ENCODE results near the gene PSEN2. TPM values are rescaled to one million over a fixed set of nuclear protein-coding genes. Genes with fewer than 3 reads are reported as not detected.

PSEN2 gene
- polyA plus RNA-seq, 1 donor (not counting 4 experiments of a cell fraction or from before 2014, with no cell fraction given) = 9.5 TPM

DNA sequence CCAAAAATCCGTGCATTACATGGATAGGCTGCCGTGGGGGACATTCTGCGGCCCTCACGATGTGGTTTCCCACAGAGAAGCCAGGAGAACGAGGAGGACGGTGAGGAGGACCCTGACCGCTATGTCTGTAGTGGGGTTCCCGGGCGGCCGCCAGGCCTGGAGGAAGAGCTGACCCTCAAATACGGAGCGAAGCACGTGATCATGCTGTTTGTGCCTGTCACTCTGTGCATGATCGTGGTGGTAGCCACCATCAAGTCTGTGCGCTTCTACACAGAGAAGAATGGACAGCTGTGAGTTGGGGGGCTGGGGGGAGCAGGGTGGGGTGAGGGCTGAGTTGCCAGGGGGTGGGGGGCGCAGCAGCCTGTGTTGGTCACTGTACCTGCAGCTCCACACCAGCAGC, 13.2 kb downstream of the PSEN2 start:
- Histone ChIP-seq H4K20me1 (ENCODE audit: control insufficient read depth, extremely low read depth, insufficient read depth, low read length) (no peaks in the 10 kb centered on the region), H3K36me3 (ENCODE audit: control insufficient read depth in 2 of 2, extremely low read depth in 1 of 2, insufficient read depth in 2 of 2, low read length in 2 of 2) (peaks cover under 1 to 11% of the 10 kb centered on the region in 2 experiments), H3K27me3 (ENCODE audit: control insufficient read depth, extremely low read depth, insufficient read depth, low read length) (no peaks in the 10 kb centered on the region), H3K9me3 (ENCODE audit: control insufficient read depth, low read depth, low read length) (no peaks in the 10 kb centered on the region), H3K4me2 (ENCODE audit: control insufficient read depth, extremely low read depth, insufficient read depth, low read depth, low read length) (no peak overlapping the region), H3K9me1 (ENCODE audit: control insufficient read depth, extremely low read depth, insufficient read depth, low read length) (no peaks in the 10 kb centered on the region), H3K27ac (ENCODE audit: control insufficient read depth, insufficient read depth, low read length) (no peak overlapping the region), H3K79me2 (ENCODE audit: control insufficient read depth, insufficient read depth, low read length) (no peaks in the 10 kb centered on the region), H3K4me3 (ENCODE audit: control insufficient read depth in 2 of 3, extremely low read depth in 1 of 3, insufficient read depth in 2 of 3, low read depth in 1 of 3, low read length in 3 of 3) (no peak overlapping the region), H2AFZ (ENCODE audit: control insufficient read depth, low read length) (no peak overlapping the region), H3K4me1 (ENCODE audit: control insufficient read depth, extremely low read depth, insufficient read depth, low read length) (no peaks in the 10 kb centered on the region), H3K9ac (ENCODE audit: control insufficient read depth, extremely low read depth, insufficient read depth, low read length) (no peak overlapping the region)
- FAIRE-seq = no peak
- DNase-seq (ENCODE audit: low read depth, low spot score) = no peak
- TF ChIP-seq EZH2 (IDR thresholded peaks at IDR 0.05; ENCODE audit: low read length) = no peak
- TF ChIP-seq, protein P1, sequence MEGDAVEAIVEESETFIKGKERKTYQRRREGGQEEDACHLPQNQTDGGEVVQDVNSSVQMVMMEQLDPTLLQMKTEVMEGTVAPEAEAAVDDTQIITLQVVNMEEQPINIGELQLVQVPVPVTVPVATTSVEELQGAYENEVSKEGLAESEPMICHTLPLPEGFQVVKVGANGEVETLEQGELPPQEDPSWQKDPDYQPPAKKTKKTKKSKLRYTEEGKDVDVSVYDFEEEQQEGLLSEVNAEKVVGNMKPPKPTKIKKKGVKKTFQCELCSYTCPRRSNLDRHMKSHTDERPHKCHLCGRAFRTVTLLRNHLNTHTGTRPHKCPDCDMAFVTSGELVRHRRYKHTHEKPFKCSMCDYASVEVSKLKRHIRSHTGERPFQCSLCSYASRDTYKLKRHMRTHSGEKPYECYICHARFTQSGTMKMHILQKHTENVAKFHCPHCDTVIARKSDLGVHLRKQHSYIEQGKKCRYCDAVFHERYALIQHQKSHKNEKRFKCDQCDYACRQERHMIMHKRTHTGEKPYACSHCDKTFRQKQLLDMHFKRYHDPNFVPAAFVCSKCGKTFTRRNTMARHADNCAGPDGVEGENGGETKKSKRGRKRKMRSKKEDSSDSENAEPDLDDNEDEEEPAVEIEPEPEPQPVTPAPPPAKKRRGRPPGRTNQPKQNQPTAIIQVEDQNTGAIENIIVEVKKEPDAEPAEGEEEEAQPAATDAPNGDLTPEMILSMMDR (optimal IDR thresholded peaks at IDR 0.05 in 1 of 3, IDR thresholded peaks at IDR 0.05 in 1 of 3, conservative IDR thresholded peaks at IDR 0.05 in 1 of 3; ENCODE audit: extremely low read depth in 1 of 3, insufficient read depth in 2 of 3, low read length in 3 of 3) = no peak
- dilution Hi-C loops (cut with MboI; ENCODE audit: extremely low pct_ligation_motif_present, low sequenced_read_pairs) = loop anchor here (10.0 kb wide), 1 partner anchor 249 kb away; no protein-coding TSS in a partner anchor

DNA sequence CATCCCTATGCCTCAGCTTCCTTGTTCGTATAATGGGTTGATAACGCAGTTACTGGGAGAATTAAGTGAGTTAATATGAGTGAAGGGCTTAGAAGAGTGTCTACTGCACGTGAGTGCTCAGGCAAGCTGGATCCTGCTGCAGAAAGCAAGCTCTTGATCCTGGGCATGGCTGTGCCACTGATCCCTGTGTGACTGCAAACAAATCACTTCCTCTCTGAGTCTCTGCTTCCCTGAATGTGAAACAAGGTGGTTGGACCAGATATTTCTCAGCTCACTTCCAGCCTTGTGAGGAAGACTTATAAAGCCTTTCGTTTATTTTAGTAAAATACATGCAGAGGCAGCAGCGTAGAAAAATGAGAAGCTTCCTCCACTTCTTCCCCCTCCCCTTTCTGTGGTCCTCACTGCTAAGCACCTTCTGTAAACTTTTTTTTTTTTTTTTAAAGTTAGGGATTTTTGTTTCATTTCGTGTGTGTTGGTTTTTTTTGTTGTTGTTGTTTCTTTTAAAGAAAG, 13.8 kb downstream of the PSEN2 start:
- Histone ChIP-seq H3K27ac (ENCODE audit: control insufficient read depth, insufficient read depth, low read length) (no peak overlapping the region), H3K4me1 (ENCODE audit: control insufficient read depth, extremely low read depth, insufficient read depth, low read length) (no peaks in the 10 kb centered on the region), H3K9me1 (ENCODE audit: control insufficient read depth, extremely low read depth, insufficient read depth, low read length) (no peaks in the 10 kb centered on the region), H4K20me1 (ENCODE audit: control insufficient read depth, extremely low read depth, insufficient read depth, low read length) (no peaks in the 10 kb centered on the region), H3K4me2 (ENCODE audit: control insufficient read depth, extremely low read depth, insufficient read depth, low read depth, low read length) (no peak overlapping the region), H3K4me3 (ENCODE audit: control insufficient read depth in 2 of 3, extremely low read depth in 1 of 3, insufficient read depth in 2 of 3, low read depth in 1 of 3, low read length in 3 of 3) (no peak overlapping the region), H3K79me2 (ENCODE audit: control insufficient read depth, insufficient read depth, low read length) (no peaks in the 10 kb centered on the region), H3K36me3 (ENCODE audit: control insufficient read depth in 2 of 2, extremely low read depth in 1 of 2, insufficient read depth in 2 of 2, low read length in 2 of 2) (peaks cover 5 to 10% of the 10 kb centered on the region in 2 experiments), H3K9ac (ENCODE audit: control insufficient read depth, extremely low read depth, insufficient read depth, low read length) (no peak overlapping the region), H3K27me3 (ENCODE audit: control insufficient read depth, extremely low read depth, insufficient read depth, low read length) (no peaks in the 10 kb centered on the region), H3K9me3 (ENCODE audit: control insufficient read depth, low read depth, low read length) (no peaks in the 10 kb centered on the region), H2AFZ (ENCODE audit: control insufficient read depth, low read length) (no peak overlapping the region)
- dilution Hi-C loops (cut with MboI; ENCODE audit: extremely low pct_ligation_motif_present, low sequenced_read_pairs) = loop anchor here (10.0 kb wide), 1 partner anchor 249 kb away; no protein-coding TSS in a partner anchor
- TF ChIP-seq, protein P1 (optimal IDR thresholded peaks at IDR 0.05 in 1 of 3, IDR thresholded peaks at IDR 0.05 in 1 of 3, conservative IDR thresholded peaks at IDR 0.05 in 1 of 3; ENCODE audit: extremely low read depth in 1 of 3, insufficient read depth in 2 of 3, low read length in 3 of 3) = no peak
- no peak for DNase-seq (ENCODE audit: low read depth, low spot score)
- FAIRE-seq = no peak
